Activated CD8-positive, alpha-beta T cell treated with anti-CD3 and anti-CD28 coated beads for 36 hours (primary cell): ENCODE measurements around the gene PARP9. TPM values are rescaled to one million over a fixed set of nuclear protein-coding genes. Genes with fewer than 3 reads are reported as not detected.
"Not testable (repeated sequence)": the region's sequence is repeated elsewhere in the genome, so short reads cannot be mapped to it uniquely, and the experiment has no call there.

Experiments used
- ATAC-seq: fragments of 200-7000 bp; cut with Tn5 transposase; one replicate; pipeline ENCODE4 v1.10.0; 2021; ENCODE audit warnings: mild to moderate bottlenecking, moderate library complexity
- CTCF ChIA-PET: fragments of 350-600 bp; sonication (Branson Sonifier 250); formaldehyde crosslinking; loops from one replicate; lab custom pipeline; 2021; ENCODE audit warnings: antibody characterized with exemption; lab: Charles Lee
- POLR2A ChIA-PET: fragments of 350-600 bp; sonication (Branson Sonifier 250); formaldehyde crosslinking; loops from one replicate; lab custom pipeline; 2021; ENCODE audit warnings: antibody characterized with exemption; lab: Charles Lee
- DNase-seq: peaks from one replicate; pipeline ENCODE4 v3.0.0-alpha.2; 2020
- H3K27ac Mint-ChIP-seq: one replicate; pipeline ENCODE4 v1.8.0; 2021; ENCODE audit warnings: mild to moderate bottlenecking, mixed read lengths
- H3K27me3 Mint-ChIP-seq: one replicate; pipeline ENCODE4 v1.8.0; 2021; ENCODE audit warnings: mixed read lengths
- H3K36me3 Mint-ChIP-seq: one replicate; pipeline ENCODE4 v1.8.0; 2021; ENCODE audit warnings: low read depth, mixed read lengths
- H3K4me1 Mint-ChIP-seq: one replicate; pipeline ENCODE4 v1.8.0; 2021; ENCODE audit warnings: low read depth, mixed read lengths
- H3K4me3 Mint-ChIP-seq: one replicate; pipeline ENCODE4 v1.8.0; 2021; ENCODE audit warnings: mild to moderate bottlenecking, moderate library complexity, mixed read lengths
- H3K9me3 Mint-ChIP-seq: one replicate; pipeline ENCODE4 v1.8.0; 2021; ENCODE audit warnings: mixed read lengths
- CTCF ChIP-seq: fragments of 200-600 bp; IDR thresholded peaks from one replicate; pipeline ENCODE4 v1.8.0; 2022; ENCODE audit warnings: antibody characterized with exemption, mild to moderate bottlenecking
- intact Hi-C: fragments of 100-400 bp; cut with micrococcal nuclease; formaldehyde crosslinking; loops from one replicate; pipeline ENCODE4 v1.10.0; 2022
- total RNA-seq, 2 experiments: library from RNA; stranded (reverse); gene quantifications; one replicate each; pipeline ENCODE4 v1.2.3, GENCODE V29; 2021

Gene PARP9
- total RNA-seq, 2 experiments from 2014 or later = 17.8 to 18.5 TPM

GRCh38 chr3:122510878-122511535 is 53.1 kb downstream of the PARP9 start:
- no peak overlapping the region for H3K27ac Mint-ChIP-seq
- intact Hi-C loops = no loop called here
- H3K9me3 Mint-ChIP-seq = peaks cover 5% of the 10 kb centered on the region
- no peaks in the 10 kb centered on the region for H3K27me3 Mint-ChIP-seq
- no peak overlapping the region for H3K4me3 Mint-ChIP-seq
- ChIA-PET CTCF (interaction anchor here (1.3 kb wide), 1 partner anchor 127 kb away, joined by 4 read pairs; the partner anchor contains the start of gene FAM162A), POLR2A (interaction anchor here (0.6 to 1.0 kb wide), 2 partner anchors 18 to 128 kb away, joined by 3 to 4 read pairs; partner anchors contain the start of genes FAM162A and MIX23)
- peaks cover 57% of the 10 kb centered on the region for H3K4me1 Mint-ChIP-seq
- DNase-seq (no peak), ATAC-seq (no peak)
- H3K36me3 Mint-ChIP-seq = peaks cover 28% of the 10 kb centered on the region
- TF ChIP-seq CTCF = no peak

- Mint-ChIP-seq H3K36me3 (peaks cover 38% of the 10 kb centered on the region), H3K27ac (peak overlapping the region; percentile 59), H3K4me1 (peaks cover 66% of the 10 kb centered on the region)
- H3K4me3 Mint-ChIP-seq, H3K27me3 Mint-ChIP-seq, DNase-seq, ATAC-seq, intact Hi-C loops, H3K9me3 Mint-ChIP-seq: not testable (repeated sequence)
- ChIA-PET POLR2A (interaction anchor here (0.5 to 1.6 kb wide), 3 partner anchors 10 to 71 kb away, joined by 3 to 4 read pairs (median 3); no protein-coding TSS in a partner anchor), CTCF (interaction anchor here (0.8 to 1.3 kb wide), 4 partner anchors 12 to 170 kb away, joined by 3 read pairs; no protein-coding TSS in a partner anchor)
These were observed 55.2 kb downstream of the PARP9 start for GRCh38 chr3:122508944-122509343.

GRCh38 chr3:122508135-122508914 is 55.8 kb downstream of the PARP9 start:
- no peaks in the 10 kb centered on the region for H3K27me3 Mint-ChIP-seq
- CTCF ChIA-PET = interaction anchor here (0.8 to 1.3 kb wide), 4 partner anchors 11 to 170 kb away, joined by 3 read pairs; no protein-coding TSS in a partner anchor
- no peak for TF ChIP-seq CTCF
- POLR2A ChIA-PET = interaction anchor here (0.5 to 1.6 kb wide), 4 partner anchors 10 to 124 kb away, joined by 3 to 4 read pairs (median 3); no protein-coding TSS in a partner anchor
- no peak overlapping the region for H3K4me3 Mint-ChIP-seq
- peaks cover 66% of the 10 kb centered on the region for H3K4me1 Mint-ChIP-seq
- H3K9me3 Mint-ChIP-seq = peaks cover 5% of the 10 kb centered on the region
- ATAC-seq = peak; percentile 81
- peak overlapping the region; percentile 59 for H3K27ac Mint-ChIP-seq
- no peak for DNase-seq
- intact Hi-C loops = no loop called here
- H3K36me3 Mint-ChIP-seq = peaks cover 36% of the 10 kb centered on the region

- intact Hi-C loops = no loop called here
- Mint-ChIP-seq H3K27me3 (no peaks in the 10 kb centered on the region), H3K36me3 (peaks cover 33% of the 10 kb centered on the region), H3K4me1 (peaks cover 73% of the 10 kb centered on the region), H3K9me3 (peaks cover 5% of the 10 kb centered on the region), H3K27ac (peak overlapping the region; percentile 36), H3K4me3 (no peak overlapping the region)
- ChIA-PET POLR2A (no interaction called here), CTCF (interaction anchor here (0.8 to 1.6 kb wide), 6 partner anchors 10 to 113 kb away, joined by 3 to 7 read pairs (median 3); no protein-coding TSS in a partner anchor)
- ATAC-seq = peak; percentile 49
- DNase-seq = no peak
- no peak for TF ChIP-seq CTCF
These were observed 57.6 kb downstream of the PARP9 start for GRCh38 chr3:122506450-122506849.

- Mint-ChIP-seq H3K27me3 (no peaks in the 10 kb centered on the region), H3K9me3 (peaks cover 5% of the 10 kb centered on the region), H3K4me3 (no peak overlapping the region), H3K4me1 (peaks cover 71% of the 10 kb centered on the region), H3K36me3 (peaks cover 29% of the 10 kb centered on the region), H3K27ac (no peak overlapping the region)
- no peak for TF ChIP-seq CTCF
- ChIA-PET POLR2A (no interaction called here), CTCF (interaction anchor here (0.8 to 1.1 kb wide), 4 partner anchors 11 to 84 kb away, joined by 3 to 4 read pairs (median 3); no protein-coding TSS in a partner anchor)
- DNase-seq = no peak
- intact Hi-C loops = no loop called here
- no peak for ATAC-seq
These were observed 58.4 kb downstream of the PARP9 start for GRCh38 chr3:122505676-122506075.
